GM04504 (cell line): ENCODE results near the gene TJAP1.
"Not testable (repeated sequence)": the region's sequence is repeated elsewhere in the genome, so short reads cannot be mapped to it uniquely, and the experiment has no call there.

Experiments
- DNase-seq: peaks from one replicate; pipeline ENCODE4 v3.0.0-alpha.2; 2012; ENCODE audit warnings: low read depth

Gene TJAP1

DNA sequence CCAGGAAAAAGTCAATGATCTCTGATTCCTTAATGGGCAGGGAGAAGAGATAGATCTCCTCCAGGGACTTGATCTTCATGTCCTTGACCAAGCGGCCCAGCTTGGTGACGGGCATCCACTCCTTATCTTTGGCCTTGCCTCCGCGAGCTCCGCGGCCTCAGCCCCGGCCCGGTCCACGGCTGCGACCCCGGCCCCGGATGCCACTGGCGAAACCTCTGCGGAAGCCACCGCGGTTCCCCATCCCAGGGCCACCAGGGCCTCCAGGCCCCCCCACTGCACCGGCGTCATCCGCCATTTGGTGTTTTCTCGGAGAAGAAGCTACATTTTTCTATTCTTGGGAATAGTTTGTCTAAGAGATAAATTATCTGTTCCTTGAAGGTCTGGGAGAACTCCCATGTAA is 62.0 kb downstream of the TJAP1 start:
- not testable (repeated sequence) for DNase-seq

DNA sequence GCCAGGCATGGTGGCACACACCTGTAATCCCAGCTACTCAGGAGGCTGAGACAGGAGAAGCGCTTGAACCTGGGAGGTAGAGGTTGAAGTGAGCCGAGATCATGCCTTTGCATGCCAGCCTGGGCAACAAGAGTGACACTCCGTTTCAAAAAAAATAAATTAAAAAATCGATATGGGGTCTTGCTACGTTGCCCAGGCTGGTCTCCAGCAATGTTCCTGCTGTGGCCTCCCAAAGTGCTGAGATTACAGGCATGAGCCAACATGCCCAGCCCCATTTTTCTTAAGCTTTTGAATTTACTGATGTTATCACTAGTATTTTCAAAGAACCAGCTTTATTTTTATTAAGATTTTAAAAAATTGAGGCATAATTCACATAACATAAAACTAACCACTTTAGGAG is 63.1 kb downstream of the TJAP1 start:
- DNase-seq, result no peak

DNA sequence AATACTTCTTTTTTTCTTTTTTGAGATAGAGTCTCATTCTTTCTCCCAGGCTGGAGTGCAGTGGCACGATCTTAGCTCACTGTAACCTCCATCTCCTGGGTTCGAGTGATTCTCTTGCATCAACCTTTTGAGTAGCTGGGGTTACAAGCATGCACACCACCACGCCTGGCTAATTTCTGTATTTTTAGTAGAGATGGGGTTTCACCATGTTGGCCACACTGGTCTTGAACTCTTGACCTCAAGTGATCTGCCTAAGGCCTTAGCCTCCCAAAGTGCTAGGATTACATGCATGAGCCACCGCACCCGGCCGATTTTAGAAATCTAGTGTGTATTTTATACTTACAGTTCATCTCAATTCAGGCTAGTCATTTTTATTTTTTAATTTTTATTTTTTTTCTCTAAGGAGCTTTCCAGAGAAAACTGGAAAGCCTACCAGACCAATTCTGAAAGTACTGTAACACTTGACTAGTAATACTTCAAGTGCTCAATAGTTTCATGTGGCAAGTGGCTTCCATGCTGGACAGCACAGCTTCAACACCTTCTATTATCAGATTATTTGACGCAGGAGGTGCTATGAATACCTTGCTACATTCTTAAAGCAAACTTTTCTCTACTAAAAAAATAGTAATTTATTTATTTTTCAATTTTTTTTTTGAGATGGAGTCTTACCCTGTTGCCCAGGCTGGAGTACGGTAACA is 64.6 kb downstream of the TJAP1 start:
- no peak for DNase-seq

DNA sequence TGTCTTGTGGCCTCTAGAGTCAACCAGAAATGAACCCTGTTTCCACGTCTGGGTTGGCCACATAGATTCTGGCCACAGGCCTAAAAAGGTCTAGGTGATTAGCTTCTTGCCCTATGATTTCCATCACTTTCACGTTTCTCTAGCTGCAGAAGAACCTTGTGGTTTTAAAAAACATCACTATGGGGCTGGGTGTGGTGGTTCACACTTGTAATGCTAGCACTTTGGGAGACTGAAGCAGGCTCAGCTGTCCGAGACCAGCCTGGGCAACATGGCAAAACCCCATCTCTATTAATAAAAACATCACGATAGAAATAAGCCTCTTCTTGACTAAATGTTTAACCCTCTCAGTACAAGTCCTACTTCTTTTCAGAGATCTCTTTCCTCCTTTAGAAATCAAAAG is 67.1 kb downstream of the TJAP1 start:
- DNase-seq, result no peak

DNA sequence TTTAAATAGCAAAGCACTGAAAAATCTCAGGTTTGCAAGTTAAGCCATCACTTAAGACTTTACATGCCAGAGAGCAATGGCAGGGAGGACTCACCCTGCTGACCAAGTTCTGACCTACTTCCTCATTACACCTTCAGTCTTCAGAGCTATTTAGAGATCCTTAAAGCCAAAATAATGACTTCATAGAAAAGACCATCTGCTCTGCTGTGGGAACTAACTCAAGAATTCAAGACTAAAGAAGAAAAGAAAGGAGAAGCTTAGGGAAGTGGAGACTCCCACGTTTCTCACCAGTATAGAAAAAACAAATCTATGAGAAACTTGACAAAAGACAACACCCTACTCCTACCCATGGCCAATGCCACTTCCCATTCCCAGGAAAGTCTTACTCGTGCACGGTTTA is 69.9 kb downstream of the TJAP1 start:
- no peak for DNase-seq
